Measurements from ENCODE around the gene KCTD16.

Gene KCTD16

DNA sequence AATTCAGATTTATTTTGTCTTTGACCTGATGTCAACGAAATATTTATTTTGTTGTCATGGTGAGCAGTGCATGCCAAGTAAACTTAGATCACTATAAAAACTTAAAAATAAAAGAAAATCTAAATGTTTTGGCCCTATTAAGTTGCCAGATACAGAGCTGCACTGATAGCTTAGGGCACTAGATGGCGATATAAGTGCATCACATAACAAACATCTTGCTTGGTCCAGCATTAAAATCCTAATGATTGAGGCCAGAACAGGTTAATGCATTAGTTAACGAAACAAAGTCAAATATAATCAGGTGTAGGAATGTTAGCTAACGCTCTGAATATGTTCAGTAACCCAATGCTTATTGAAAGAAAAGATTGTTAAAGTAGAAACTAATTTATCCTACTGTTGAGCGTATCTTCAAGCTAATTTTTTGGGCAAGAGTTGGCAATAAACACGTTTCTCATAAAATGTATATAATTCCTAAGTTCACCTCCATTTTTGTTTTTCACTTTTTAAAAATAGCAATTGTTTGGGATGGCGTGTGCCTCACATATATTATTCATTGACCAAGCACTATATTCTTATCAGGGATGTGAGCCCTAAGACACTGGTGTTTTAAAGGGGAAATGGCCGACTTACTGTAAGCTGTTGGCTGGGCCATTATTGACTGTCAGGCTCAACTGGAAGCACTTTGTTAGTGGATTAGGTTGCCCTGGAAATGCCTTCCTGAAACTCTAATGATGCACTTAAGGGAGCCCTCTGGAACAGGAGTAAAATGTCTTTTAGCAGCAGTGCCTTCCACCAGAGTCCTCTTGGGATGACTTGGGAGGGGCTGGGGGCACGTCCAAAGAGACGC lies 33.3 kb downstream of the KCTD16 start:
- Histone ChIP-seq H3K27me3 (ENCODE audit: control insufficient read depth in 1 of 2, insufficient read depth in 2 of 2, low read length in 2 of 2) (peaks cover 31 to 36% of the 10 kb centered on the region in 2 donors), H3K27ac (ENCODE audit: low read depth, low read length) (no peak overlapping the region), H3K36me3 (ENCODE audit: control insufficient read depth in 1 of 2, insufficient read depth in 2 of 2, low read length in 2 of 2) (no peaks in the 10 kb centered on the region)

DNA sequence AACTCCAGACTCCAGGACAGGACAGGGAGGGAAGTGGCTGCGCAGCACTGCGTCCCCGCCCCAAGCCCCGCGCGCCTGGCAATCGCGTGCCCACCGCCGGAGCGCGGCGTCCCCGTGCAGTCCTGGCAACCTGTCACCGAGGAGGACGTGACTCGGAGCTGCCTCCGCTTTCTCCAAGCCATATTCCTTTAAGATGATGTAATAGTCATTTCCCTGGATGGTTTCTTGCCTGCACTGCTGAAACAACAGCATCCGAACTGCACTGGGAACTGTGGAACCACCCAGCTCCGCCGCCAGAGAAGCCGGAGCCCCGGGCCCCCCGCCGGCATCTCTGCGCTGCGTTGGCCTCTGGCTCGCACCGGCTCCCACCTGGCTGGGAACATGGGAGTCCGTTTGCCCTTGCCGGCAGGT lies 34.5 kb downstream of the KCTD16 start:
- Histone ChIP-seq H3K27me3 (ENCODE audit: control insufficient read depth in 1 of 2, insufficient read depth in 2 of 2, low read length in 2 of 2) (peaks cover 31 to 37% of the 10 kb centered on the region in 2 donors), H3K9me3 (ENCODE audit: control insufficient read depth in 1 of 2, low read length in 2 of 2) (no peaks in the 10 kb centered on the region), H3K9ac (ENCODE audit: low read depth in 1 of 2, low read length in 2 of 2) (no peak overlapping the region), H3K27ac (ENCODE audit: low read depth, low read length) (no peak overlapping the region), H3K4me1 (ENCODE audit: control insufficient read depth in 1 of 2, insufficient read depth in 2 of 2, low read length in 2 of 2) (no peaks in the 10 kb centered on the region), H3K36me3 (ENCODE audit: control insufficient read depth in 1 of 2, insufficient read depth in 2 of 2, low read length in 2 of 2) (no peaks in the 10 kb centered on the region), H3K4me3 (ENCODE audit: low read depth in 1 of 2, low read length in 2 of 2) (no peak overlapping the region)

More for the DNA sequence above, 33.3 kb downstream of the KCTD16 start:
- Histone ChIP-seq H3K9me3 (ENCODE audit: control insufficient read depth in 1 of 2, low read length in 2 of 2) (no peaks in the 10 kb centered on the region), H3K4me1 (ENCODE audit: control insufficient read depth in 1 of 2, insufficient read depth in 2 of 2, low read length in 2 of 2) (no peaks in the 10 kb centered on the region), H3K9ac (ENCODE audit: low read depth in 1 of 2, low read length in 2 of 2) (no peak overlapping the region), H3K4me3 (ENCODE audit: low read depth in 1 of 2, low read length in 2 of 2) (no peak overlapping the region)

DNA sequence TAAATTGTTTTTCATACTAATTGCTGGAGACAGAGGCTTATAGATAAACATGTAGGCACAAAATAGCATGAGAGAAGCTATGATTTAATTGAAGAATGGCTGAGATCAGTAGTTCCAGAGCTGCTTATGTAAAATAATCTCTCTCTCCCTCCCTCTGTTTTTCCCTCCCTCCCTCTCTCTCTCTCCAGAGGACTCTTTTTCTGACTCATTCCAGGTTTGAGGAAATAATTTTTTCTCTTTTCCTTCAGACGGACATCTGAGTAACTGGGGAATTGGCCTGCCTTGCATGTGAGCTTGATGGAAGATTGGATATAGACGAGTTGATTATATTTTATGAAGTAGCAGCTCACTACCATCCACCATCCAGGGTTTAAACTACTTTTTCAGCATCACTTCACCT lies 35.5 kb downstream of the KCTD16 start:
- no peaks in the 10 kb centered on the region for H3K9me3 ChIP-seq (ENCODE audit: control insufficient read depth in 1 of 2, low read length in 2 of 2)
- no peak overlapping the region for H3K9ac ChIP-seq (ENCODE audit: low read depth in 1 of 2, low read length in 2 of 2)
- peaks cover 31 to 37% of the 10 kb centered on the region in 2 donors for H3K27me3 ChIP-seq (ENCODE audit: control insufficient read depth in 1 of 2, insufficient read depth in 2 of 2, low read length in 2 of 2)
- no peak overlapping the region for H3K4me3 ChIP-seq (ENCODE audit: low read depth in 1 of 2, low read length in 2 of 2)
- no peaks in the 10 kb centered on the region for H3K36me3 ChIP-seq (ENCODE audit: control insufficient read depth in 1 of 2, insufficient read depth in 2 of 2, low read length in 2 of 2)
- no peak overlapping the region for H3K27ac ChIP-seq (ENCODE audit: low read depth, low read length)
- no peaks in the 10 kb centered on the region for H3K4me1 ChIP-seq (ENCODE audit: control insufficient read depth in 1 of 2, insufficient read depth in 2 of 2, low read length in 2 of 2)

DNA sequence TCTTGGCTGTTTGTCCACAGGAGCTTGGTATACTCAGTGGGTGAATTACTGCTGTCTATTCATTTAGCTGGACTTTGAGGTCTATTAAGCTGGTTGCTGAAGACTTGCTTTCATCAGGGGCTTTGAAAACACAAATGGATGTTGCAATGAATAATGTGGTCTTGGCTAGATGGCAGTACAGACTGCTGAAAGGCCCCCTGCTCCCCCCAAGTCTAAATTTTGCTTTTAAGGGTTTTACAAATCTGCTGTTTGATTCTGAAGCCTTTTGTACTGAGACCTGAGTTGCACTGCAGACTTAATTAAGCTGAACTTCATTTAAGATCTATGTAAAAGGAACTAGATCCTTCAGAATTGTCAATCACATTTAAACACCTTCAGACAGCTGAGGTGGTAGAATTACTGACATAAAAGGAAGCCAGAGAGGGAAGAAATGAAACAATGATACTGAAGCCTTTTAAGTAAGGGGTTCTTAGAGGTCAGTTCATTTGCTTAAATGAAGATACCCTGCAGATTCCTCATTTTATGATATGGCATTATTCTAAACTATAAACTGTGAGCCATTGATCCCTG lies 37.3 kb downstream of the KCTD16 start:
- no peak overlapping the region for H3K9ac ChIP-seq (ENCODE audit: low read depth in 1 of 2, low read length in 2 of 2)
- no peak overlapping the region for H3K27ac ChIP-seq (ENCODE audit: low read depth, low read length)
- H3K9me3 ChIP-seq (ENCODE audit: control insufficient read depth in 1 of 2, low read length in 2 of 2), result no peaks in the 10 kb centered on the region
- peaks cover 27 to 37% of the 10 kb centered on the region in 2 donors for H3K27me3 ChIP-seq (ENCODE audit: control insufficient read depth in 1 of 2, insufficient read depth in 2 of 2, low read length in 2 of 2)
- no peak overlapping the region for H3K4me3 ChIP-seq (ENCODE audit: low read depth in 1 of 2, low read length in 2 of 2)
- H3K4me1 ChIP-seq (ENCODE audit: control insufficient read depth in 1 of 2, insufficient read depth in 2 of 2, low read length in 2 of 2), result no peaks in the 10 kb centered on the region
- no peaks in the 10 kb centered on the region for H3K36me3 ChIP-seq (ENCODE audit: control insufficient read depth in 1 of 2, insufficient read depth in 2 of 2, low read length in 2 of 2)

DNA sequence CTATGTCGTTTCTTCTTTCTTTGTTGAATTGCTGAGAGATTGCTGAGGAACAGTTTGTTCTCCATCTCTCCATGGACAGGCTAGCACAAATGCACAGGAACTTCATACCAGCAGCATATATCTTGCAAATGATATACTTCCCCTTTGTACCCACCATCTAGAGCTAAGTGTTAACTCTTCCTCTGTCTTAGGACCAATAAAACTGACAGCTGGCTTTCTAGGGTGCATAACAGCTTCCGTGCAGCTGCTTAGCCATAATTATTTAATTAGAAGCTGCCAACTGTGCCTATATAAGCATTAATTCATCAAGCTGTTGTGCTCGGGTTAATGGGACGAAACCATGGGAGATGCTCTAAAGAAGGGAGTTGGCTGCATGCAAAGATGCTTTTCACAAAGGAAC lies 38.7 kb downstream of the KCTD16 start:
- Histone ChIP-seq H3K4me3 (ENCODE audit: low read depth in 1 of 2, low read length in 2 of 2) (no peak overlapping the region), H3K9ac (ENCODE audit: low read depth in 1 of 2, low read length in 2 of 2) (no peak overlapping the region), H3K9me3 (ENCODE audit: control insufficient read depth in 1 of 2, low read length in 2 of 2) (no peaks in the 10 kb centered on the region), H3K27ac (ENCODE audit: low read depth, low read length) (no peak overlapping the region), H3K36me3 (ENCODE audit: control insufficient read depth in 1 of 2, insufficient read depth in 2 of 2, low read length in 2 of 2) (no peaks in the 10 kb centered on the region), H3K4me1 (ENCODE audit: control insufficient read depth in 1 of 2, insufficient read depth in 2 of 2, low read length in 2 of 2) (no peaks in the 10 kb centered on the region), H3K27me3 (ENCODE audit: control insufficient read depth in 1 of 2, insufficient read depth in 2 of 2, low read length in 2 of 2) (peaks cover 24 to 36% of the 10 kb centered on the region in 2 donors)

DNA sequence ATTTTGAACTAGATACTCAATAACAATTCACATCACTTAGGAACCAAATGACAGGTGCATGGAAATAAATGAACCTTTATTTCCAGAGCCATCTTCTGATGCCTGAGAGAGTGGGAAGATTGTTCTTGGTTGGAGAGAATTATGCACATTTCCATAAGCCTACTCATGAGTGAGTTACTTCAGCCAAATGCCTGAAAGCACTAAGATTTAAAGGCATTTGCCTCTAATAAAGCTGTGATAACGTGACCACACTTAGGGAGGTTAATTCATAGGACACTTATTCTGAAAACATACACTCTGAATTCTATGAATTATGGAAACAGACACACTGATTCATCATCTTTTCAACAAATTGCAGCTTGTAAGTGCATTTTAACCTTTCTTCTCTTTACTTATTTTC lies 40.0 kb downstream of the KCTD16 start:
- no peaks in the 10 kb centered on the region for H3K4me1 ChIP-seq (ENCODE audit: control insufficient read depth in 1 of 2, insufficient read depth in 2 of 2, low read length in 2 of 2)
- H3K4me3 ChIP-seq (ENCODE audit: low read depth in 1 of 2, low read length in 2 of 2), result no peak overlapping the region
- H3K27ac ChIP-seq (ENCODE audit: low read depth, low read length), result no peak overlapping the region

DNA sequence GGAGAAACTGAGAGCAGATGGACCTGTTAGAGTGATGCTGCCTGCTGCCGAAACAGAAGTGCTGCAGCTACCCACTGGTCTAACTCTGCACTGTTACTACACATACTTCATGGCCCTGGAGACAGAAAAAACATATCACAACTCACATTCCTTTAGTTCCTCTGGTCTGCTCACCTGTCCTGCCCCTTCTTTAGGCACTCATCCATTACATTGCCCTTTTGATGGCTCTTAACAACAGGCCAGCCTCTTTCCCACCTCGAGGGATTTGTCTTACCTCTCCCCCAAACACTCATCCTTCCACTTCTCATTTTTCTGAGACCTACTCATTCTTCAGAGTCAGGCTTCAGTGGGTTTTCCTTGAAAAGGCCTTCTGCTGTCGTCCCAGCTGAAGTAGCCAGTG lies 49.2 kb downstream of the KCTD16 start:
- no peak overlapping the region for H3K27ac ChIP-seq (ENCODE audit: low read depth, low read length)
- H3K4me1 ChIP-seq (ENCODE audit: control insufficient read depth in 1 of 2, insufficient read depth in 2 of 2, low read length in 2 of 2), result no peaks in the 10 kb centered on the region
- H3K9me3 ChIP-seq (ENCODE audit: control insufficient read depth in 1 of 2, low read length in 2 of 2), result no peaks in the 10 kb centered on the region
- no peaks in the 10 kb centered on the region for H3K36me3 ChIP-seq (ENCODE audit: control insufficient read depth in 1 of 2, insufficient read depth in 2 of 2, low read length in 2 of 2)
- no peaks in the 10 kb centered on the region for H3K27me3 ChIP-seq (ENCODE audit: control insufficient read depth in 1 of 2, insufficient read depth in 2 of 2, low read length in 2 of 2)
- H3K4me3 ChIP-seq (ENCODE audit: low read depth in 1 of 2, low read length in 2 of 2), result no peak overlapping the region
- H3K9ac ChIP-seq (ENCODE audit: low read depth in 1 of 2, low read length in 2 of 2), result no peak overlapping the region

More for the DNA sequence above, 40.0 kb downstream of the KCTD16 start:
- peaks cover 14 to 26% of the 10 kb centered on the region in 2 donors for H3K27me3 ChIP-seq (ENCODE audit: control insufficient read depth in 1 of 2, insufficient read depth in 2 of 2, low read length in 2 of 2)
- H3K9me3 ChIP-seq (ENCODE audit: control insufficient read depth in 1 of 2, low read length in 2 of 2), result no peaks in the 10 kb centered on the region
- H3K9ac ChIP-seq (ENCODE audit: low read depth in 1 of 2, low read length in 2 of 2), result no peak overlapping the region
- no peaks in the 10 kb centered on the region for H3K36me3 ChIP-seq (ENCODE audit: control insufficient read depth in 1 of 2, insufficient read depth in 2 of 2, low read length in 2 of 2)

DNA sequence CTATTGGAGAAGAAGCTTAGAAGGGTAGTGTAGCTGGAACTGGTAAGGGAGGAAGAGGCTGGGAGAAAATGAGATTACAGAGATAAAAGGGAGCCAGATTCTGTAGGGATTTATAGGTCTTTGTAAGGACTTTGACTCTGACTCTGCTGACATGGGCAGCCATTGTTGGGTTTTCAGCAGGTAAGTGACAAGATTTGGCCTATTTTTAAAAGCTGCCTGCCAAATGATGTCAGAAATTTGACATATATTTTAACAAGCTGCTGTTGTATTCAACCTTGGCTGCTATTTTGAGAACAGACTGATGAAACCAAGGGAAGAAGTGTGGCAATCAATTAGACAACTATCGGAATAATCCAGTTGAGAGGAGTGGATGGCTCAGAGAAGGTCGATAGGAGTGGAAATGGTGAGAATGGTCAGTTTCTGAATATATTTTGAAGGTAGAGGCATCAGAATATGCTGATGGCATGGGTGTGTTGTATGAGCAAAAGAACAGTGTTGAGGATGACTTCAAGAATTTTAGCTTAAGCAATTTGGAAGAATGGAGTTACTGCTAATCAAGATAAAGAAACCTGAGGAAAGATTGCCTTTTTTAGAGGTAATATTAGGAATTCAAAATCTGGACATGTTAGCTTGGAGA lies 56.8 kb downstream of the KCTD16 start:
- Histone ChIP-seq H3K27me3 (ENCODE audit: control insufficient read depth in 1 of 2, insufficient read depth in 2 of 2, low read length in 2 of 2) (no peaks in the 10 kb centered on the region), H3K27ac (ENCODE audit: low read depth, low read length) (no peak overlapping the region), H3K4me1 (ENCODE audit: control insufficient read depth in 1 of 2, insufficient read depth in 2 of 2, low read length in 2 of 2) (no peaks in the 10 kb centered on the region), H3K9ac (ENCODE audit: low read depth in 1 of 2, low read length in 2 of 2) (no peak overlapping the region), H3K4me3 (ENCODE audit: low read depth in 1 of 2, low read length in 2 of 2) (no peak overlapping the region), H3K9me3 (ENCODE audit: control insufficient read depth in 1 of 2, low read length in 2 of 2) (no peaks in the 10 kb centered on the region), H3K36me3 (ENCODE audit: control insufficient read depth in 1 of 2, insufficient read depth in 2 of 2, low read length in 2 of 2) (no peaks in the 10 kb centered on the region)

DNA sequence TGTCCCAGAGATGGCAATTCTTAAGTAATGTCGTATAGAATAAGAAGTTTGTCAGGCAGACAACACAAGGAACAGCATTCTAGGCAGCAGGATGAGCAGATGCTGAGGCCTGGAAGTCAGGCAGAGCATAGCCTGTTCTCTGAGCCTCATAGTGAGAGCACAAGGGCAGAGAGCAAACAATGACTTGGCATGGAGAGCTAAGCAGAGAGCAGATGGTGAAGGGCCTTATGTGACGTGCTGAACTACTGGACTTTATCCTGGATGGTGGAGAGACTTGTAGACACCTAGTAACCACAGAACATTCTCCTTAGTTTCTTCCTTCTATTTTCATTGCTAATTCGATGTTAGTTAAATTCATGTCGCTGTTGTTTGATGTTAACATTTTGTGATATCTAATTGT lies 60.1 kb downstream of the KCTD16 start:
- no peak overlapping the region for H3K27ac ChIP-seq (ENCODE audit: low read depth, low read length)
- no peaks in the 10 kb centered on the region for H3K36me3 ChIP-seq (ENCODE audit: control insufficient read depth in 1 of 2, insufficient read depth in 2 of 2, low read length in 2 of 2)
- H3K4me1 ChIP-seq (ENCODE audit: control insufficient read depth in 1 of 2, insufficient read depth in 2 of 2, low read length in 2 of 2), result no peaks in the 10 kb centered on the region
- H3K9me3 ChIP-seq (ENCODE audit: control insufficient read depth in 1 of 2, low read length in 2 of 2), result no peaks in the 10 kb centered on the region
- no peak overlapping the region for H3K9ac ChIP-seq (ENCODE audit: low read depth in 1 of 2, low read length in 2 of 2)
- no peaks in the 10 kb centered on the region for H3K27me3 ChIP-seq (ENCODE audit: control insufficient read depth in 1 of 2, insufficient read depth in 2 of 2, low read length in 2 of 2)
- no peak overlapping the region for H3K4me3 ChIP-seq (ENCODE audit: low read depth in 1 of 2, low read length in 2 of 2)

DNA sequence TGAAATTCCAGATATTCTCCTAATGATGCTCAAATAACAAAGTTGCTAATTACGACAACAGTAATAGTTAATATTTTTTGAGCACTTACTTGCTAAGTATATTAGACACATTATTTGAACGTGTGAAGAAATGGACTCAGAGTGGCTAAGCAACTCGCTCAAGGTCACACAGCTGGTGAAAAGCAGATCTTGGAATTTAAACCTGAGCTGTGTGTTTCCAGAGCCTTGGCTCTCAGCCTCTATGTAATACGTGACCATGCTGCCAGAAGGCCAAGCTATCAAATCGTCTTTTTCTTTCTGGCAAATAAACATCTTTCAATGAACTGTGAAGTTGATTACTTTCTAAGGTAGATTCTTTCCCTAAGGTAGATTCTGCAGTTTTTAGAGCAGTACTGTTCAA lies 61.6 kb downstream of the KCTD16 start:
- Histone ChIP-seq H3K36me3 (ENCODE audit: control insufficient read depth in 1 of 2, insufficient read depth in 2 of 2, low read length in 2 of 2) (no peaks in the 10 kb centered on the region), H3K4me1 (ENCODE audit: control insufficient read depth in 1 of 2, insufficient read depth in 2 of 2, low read length in 2 of 2) (no peaks in the 10 kb centered on the region), H3K27me3 (ENCODE audit: control insufficient read depth in 1 of 2, insufficient read depth in 2 of 2, low read length in 2 of 2) (no peaks in the 10 kb centered on the region), H3K9me3 (ENCODE audit: control insufficient read depth in 1 of 2, low read length in 2 of 2) (no peaks in the 10 kb centered on the region), H3K9ac (ENCODE audit: low read depth in 1 of 2, low read length in 2 of 2) (no peak overlapping the region), H3K4me3 (ENCODE audit: low read depth in 1 of 2, low read length in 2 of 2) (no peak overlapping the region), H3K27ac (ENCODE audit: low read depth, low read length) (no peak overlapping the region)

Data from duodenal mucosa (tissue), 2 donors.